Measurements from ENCODE around the gene ID1. TPM values are rescaled to one million over a fixed set of nuclear protein-coding genes. Genes with fewer than 3 reads are reported as not detected.
"Not testable (repeated sequence)": the region's sequence is repeated elsewhere in the genome, so short reads cannot be mapped to it uniquely, and the experiment has no call there.

Gene ID1
- total and polyA plus RNA-seq, 10 donors = 47.6 to 222 (median 123) TPM

DNA sequence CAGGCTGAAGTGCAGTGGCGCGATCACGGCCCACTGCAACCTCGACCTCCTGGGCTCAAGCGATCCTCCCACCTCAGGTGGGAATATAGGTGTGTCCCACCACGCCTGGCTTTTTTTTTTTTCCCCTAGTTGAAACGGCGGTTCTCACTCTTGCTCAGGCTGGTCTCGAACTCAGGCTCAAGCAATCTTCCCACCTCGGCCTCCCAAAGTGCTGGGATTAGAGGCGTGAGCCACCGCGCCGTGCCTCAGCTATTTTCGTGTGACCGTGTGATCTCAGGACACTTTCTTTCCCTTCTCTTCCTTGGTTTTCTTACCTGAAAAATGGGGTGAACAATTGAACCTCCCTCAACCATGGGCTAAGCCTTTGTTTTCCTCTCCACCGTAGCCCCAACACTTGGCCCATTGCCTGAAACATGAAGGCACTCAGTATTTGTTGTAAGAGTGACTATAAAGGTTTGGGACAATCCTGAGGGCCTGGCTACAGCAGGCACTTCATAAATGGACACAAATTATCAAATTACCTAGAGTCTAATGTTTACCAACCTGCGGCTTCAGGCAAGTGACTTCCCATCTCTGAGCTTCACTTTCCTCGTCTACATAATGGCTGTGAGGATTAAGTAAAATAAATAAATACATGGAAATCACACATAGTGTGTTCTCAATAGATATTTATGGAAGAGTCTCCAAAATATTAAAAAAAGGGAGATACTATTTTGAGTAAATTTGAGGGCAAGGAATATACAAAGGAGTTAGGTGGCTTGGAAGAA, 31.4 kb upstream of the ID1 start:
- peaks cover 0 to 24% (median 0%) of the 10 kb centered on the region in 6 donors for H3K36me3 ChIP-seq
- H3K4me3 ChIP-seq = peak overlapping the region; percentile 22 to 74 (median 50)
- intact Hi-C loops (cut with DNase I; ENCODE audit: low total_unique reads) = no loop called here
- no peaks in the 10 kb centered on the region for H3K27me3 ChIP-seq (replicated peaks in 1 of 7)
- no peaks in the 10 kb centered on the region for H3K9me3 ChIP-seq
- no peak for TF ChIP-seq POLR2AphosphoS5 (IDR thresholded peaks at IDR 0.05)
- TF ChIP-seq, protein P1, sequence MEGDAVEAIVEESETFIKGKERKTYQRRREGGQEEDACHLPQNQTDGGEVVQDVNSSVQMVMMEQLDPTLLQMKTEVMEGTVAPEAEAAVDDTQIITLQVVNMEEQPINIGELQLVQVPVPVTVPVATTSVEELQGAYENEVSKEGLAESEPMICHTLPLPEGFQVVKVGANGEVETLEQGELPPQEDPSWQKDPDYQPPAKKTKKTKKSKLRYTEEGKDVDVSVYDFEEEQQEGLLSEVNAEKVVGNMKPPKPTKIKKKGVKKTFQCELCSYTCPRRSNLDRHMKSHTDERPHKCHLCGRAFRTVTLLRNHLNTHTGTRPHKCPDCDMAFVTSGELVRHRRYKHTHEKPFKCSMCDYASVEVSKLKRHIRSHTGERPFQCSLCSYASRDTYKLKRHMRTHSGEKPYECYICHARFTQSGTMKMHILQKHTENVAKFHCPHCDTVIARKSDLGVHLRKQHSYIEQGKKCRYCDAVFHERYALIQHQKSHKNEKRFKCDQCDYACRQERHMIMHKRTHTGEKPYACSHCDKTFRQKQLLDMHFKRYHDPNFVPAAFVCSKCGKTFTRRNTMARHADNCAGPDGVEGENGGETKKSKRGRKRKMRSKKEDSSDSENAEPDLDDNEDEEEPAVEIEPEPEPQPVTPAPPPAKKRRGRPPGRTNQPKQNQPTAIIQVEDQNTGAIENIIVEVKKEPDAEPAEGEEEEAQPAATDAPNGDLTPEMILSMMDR (IDR thresholded peaks at IDR 0.05 in 8 of 11, conservative IDR thresholded peaks at IDR 0.05 in 3 of 11) = no peak
- TF ChIP-seq POLR2A (IDR thresholded peaks at IDR 0.05) = no peak
- WGBS, 5 donors = 24 to 34% (median 31%) methylated on average over 19 of the region's 19 CpGs
- H3K4me1 ChIP-seq = peaks cover 9 to 49% (median 36%) of the 10 kb centered on the region in 6 donors
- peak; percentile 77 for DNase-seq
- peak overlapping the region; percentile 80 to 97 (median 94) for H3K27ac ChIP-seq

DNA sequence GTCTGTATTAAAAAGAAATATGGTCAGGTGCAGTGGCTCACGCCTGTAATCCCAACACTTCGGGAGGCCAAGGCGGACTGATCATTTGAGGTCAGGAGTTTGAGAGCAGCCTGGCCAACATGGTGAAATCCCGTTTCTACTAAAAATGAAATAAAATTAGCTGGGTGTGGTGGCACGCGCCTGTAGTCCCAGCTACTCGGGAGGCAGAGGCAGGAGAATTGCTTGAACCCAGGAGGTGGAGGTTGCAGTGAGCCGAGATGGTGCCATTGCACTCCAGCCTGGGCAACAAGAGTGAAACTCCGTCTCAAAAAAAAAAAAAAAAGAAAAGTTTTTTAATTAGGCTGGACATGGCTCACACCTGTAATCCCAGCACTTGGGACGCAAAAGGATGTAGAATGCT, 30.1 kb upstream of the ID1 start:
- H3K27ac ChIP-seq; H3K4me3 ChIP-seq; DNase-seq; H3K27me3 ChIP-seq (replicated peaks in 1 of 7); intact Hi-C loops (cut with DNase I; ENCODE audit: low total_unique reads); H3K9me3 ChIP-seq: not testable (repeated sequence)
- WGBS, 5 donors = 93 to 97% (median 95%) methylated on average over 9 to 10 of the region's 10 CpGs
- H3K36me3 ChIP-seq = peaks cover 0 to 12% (median 0%) of the 10 kb centered on the region in 6 donors
- peaks cover 9 to 37% (median 25%) of the 10 kb centered on the region in 6 donors for H3K4me1 ChIP-seq

DNA sequence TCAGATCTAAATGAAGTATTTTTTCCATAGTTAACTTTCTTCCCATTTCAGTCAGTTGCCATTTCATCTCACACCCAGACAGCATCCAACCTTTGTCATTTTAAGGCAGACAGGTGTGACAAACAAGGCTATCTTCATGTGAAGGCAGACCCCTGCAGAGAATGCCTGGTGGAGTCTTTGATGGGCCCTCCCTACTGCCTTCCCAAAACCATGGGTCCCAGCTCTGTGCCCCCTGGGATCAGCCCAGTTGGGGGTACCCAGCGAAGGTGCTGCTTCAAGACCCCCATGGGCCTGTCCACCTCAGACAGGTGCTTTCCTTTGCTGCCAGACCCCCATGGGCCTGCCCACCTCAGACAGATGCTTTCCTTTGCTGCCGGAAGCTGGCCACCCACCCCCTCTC, 28.3 kb upstream of the ID1 start:
- DNase-seq = no peak
- no peaks in the 10 kb centered on the region for H3K36me3 ChIP-seq
- H3K9me3 ChIP-seq = no peaks in the 10 kb centered on the region
- intact Hi-C loops (cut with DNase I; ENCODE audit: low total_unique reads) = no loop called here
- 57 to 92% (median 90%) methylated on average over 1 to 2 of the region's 2 CpGs for WGBS, 5 donors
- TF ChIP-seq, protein P1 (IDR thresholded peaks at IDR 0.05 in 8 of 11, conservative IDR thresholded peaks at IDR 0.05 in 3 of 11) = no peak
- TF ChIP-seq POLR2AphosphoS5 (IDR thresholded peaks at IDR 0.05) (no peak), POLR2A (IDR thresholded peaks at IDR 0.05) (no peak)
- H3K27me3 ChIP-seq (replicated peaks in 1 of 7) = no peaks in the 10 kb centered on the region
- peaks cover 9 to 26% (median 22%) of the 10 kb centered on the region in 6 donors for H3K4me1 ChIP-seq
- no peak overlapping the region for H3K4me3 ChIP-seq
- H3K27ac ChIP-seq = no peak overlapping the region

DNA sequence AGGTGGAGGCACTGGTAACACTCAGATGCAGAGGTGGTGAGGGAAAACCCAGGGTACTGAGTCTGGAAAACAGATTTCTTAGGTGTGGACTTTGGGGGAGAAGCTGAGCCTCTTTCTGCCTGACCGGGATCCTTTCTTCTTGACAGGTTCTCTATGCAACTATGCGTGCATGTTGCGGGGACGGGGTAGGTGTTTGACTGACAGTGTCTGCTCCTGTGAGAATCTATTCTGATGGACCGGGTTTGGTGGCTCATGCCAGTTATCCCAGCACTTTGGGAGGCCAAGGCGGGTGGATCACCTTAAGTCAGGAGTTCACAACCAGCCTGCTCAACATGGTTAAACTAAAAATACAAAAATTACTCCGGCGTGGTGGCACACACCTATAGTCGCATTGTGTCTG, 27.9 kb upstream of the ID1 start:
- intact Hi-C loops (cut with DNase I; ENCODE audit: low total_unique reads) = no loop called here
- H3K4me1 ChIP-seq = peaks cover 5 to 22% (median 18%) of the 10 kb centered on the region in 6 donors
- no peak overlapping the region for H3K4me3 ChIP-seq
- H3K36me3 ChIP-seq = no peaks in the 10 kb centered on the region
- H3K27me3 ChIP-seq (replicated peaks in 1 of 7) = no peaks in the 10 kb centered on the region
- DNase-seq = no peak
- no peaks in the 10 kb centered on the region for H3K9me3 ChIP-seq
- 87 to 98% (median 94%) methylated on average over 8 to 9 of the region's 9 CpGs for WGBS, 5 donors
- no peak overlapping the region for H3K27ac ChIP-seq
- TF ChIP-seq POLR2A (IDR thresholded peaks at IDR 0.05) (no peak), POLR2AphosphoS5 (IDR thresholded peaks at IDR 0.05) (no peak)
- TF ChIP-seq, protein P1 (IDR thresholded peaks at IDR 0.05 in 8 of 11, conservative IDR thresholded peaks at IDR 0.05 in 3 of 11) = no peak
